Measurements from ENCODE around the gene CAMSAP3. TPM values are rescaled to one million over a fixed set of nuclear protein-coding genes. Genes with fewer than 3 reads are reported as not detected.
"Not testable (repeated sequence)": the region's sequence is repeated elsewhere in the genome, so short reads cannot be mapped to it uniquely, and the experiment has no call there.

CAMSAP3 gene
- polyA plus RNA-seq, 2 of the 4 experiments (the other 2 are of a cell fraction), result 1.3 to 3.6 TPM

GRCh38 chr19:7643031-7643415 lies 47.4 kb downstream of the CAMSAP3 start:
- ChIA-PET POLR2A (no interaction called here), CTCF (interaction anchor here (1.7 to 1.9 kb wide), 3 partner anchors 8 to 36 kb away, joined by 3 to 9 read pairs (median 5); no protein-coding TSS in a partner anchor)
- Histone ChIP-seq H3K27ac (no peak overlapping the region), H3K4me1 (no peaks in the 10 kb centered on the region), H3K9me3 (no peaks in the 10 kb centered on the region), H3K4me2 (no peak overlapping the region), H3K4me3 (no peak overlapping the region)
- FAIRE-seq, result no peak
- ATAC-seq, result no peak
- DNase-seq (ENCODE audit: low read depth in 1 of 2, low spot score in 1 of 2), result no peak
- no peak for TF ChIP-seq MAFK (IDR thresholded peaks at IDR 0.05; ENCODE audit: partially characterized antibody)
- WGBS (ENCODE audit: missing lambda C conversion rate), result 100% methylated on average over 4 of the region's 8 CpGs

GRCh38 chr19:7643629-7644549 lies 48.2 kb downstream of the CAMSAP3 start:
- H3K4me1 ChIP-seq, FAIRE-seq, H3K9me3 ChIP-seq, ATAC-seq, H3K4me2 ChIP-seq, H3K27ac ChIP-seq, H3K4me3 ChIP-seq, POLR2A ChIA-PET: not testable (repeated sequence)
- DNase-seq (ENCODE audit: low read depth in 1 of 2, low spot score in 1 of 2), result peak in 1 of 2 experiments; percentile 57
- 77% methylated on average over 8 of the region's 10 CpGs for WGBS (ENCODE audit: missing lambda C conversion rate)
- CTCF ChIA-PET, result interaction anchor here (1.3 to 1.9 kb wide), 4 partner anchors 7 to 76 kb away, joined by 3 to 9 read pairs (median 6); partner anchors contain the start of gene TRAPPC5

GRCh38 chr19:7644550-7644877 lies 48.9 kb downstream of the CAMSAP3 start:
- Histone ChIP-seq H3K4me3 (no peak overlapping the region), H3K9me3 (no peaks in the 10 kb centered on the region), H3K4me1 (no peaks in the 10 kb centered on the region), H3K4me2 (no peak overlapping the region), H3K27ac (no peak overlapping the region)
- ChIA-PET POLR2A (interaction anchor here (0.6 to 1.3 kb wide), 2 partner anchors 15 to 58 kb away, joined by 4 to 6 read pairs; partner anchors contain the start of genes PET100 and XAB2), CTCF (interaction anchor here (1.3 to 1.5 kb wide), 2 partner anchors 36 to 76 kb away, joined by 4 to 8 read pairs; partner anchors contain the start of gene TRAPPC5)
- FAIRE-seq (no peak), ATAC-seq (no peak), DNase-seq (ENCODE audit: low read depth in 1 of 2, low spot score in 1 of 2) (no peak)
- 96% methylated on average over 18 of the region's 20 CpGs for WGBS (ENCODE audit: missing lambda C conversion rate)
- TF ChIP-seq MYC (IDR thresholded peaks at IDR 0.05; ENCODE audit: borderline replicate concordance, low read length), result no peak
- TF ChIP-seq CTCF (IDR thresholded peaks at IDR 0.05), result no peak

GRCh38 chr19:7645163-7645562 lies 49.5 kb downstream of the CAMSAP3 start:
- DNase-seq (ENCODE audit: low read depth in 1 of 2, low spot score in 1 of 2), result no peak
- no peak overlapping the region for H3K4me3 ChIP-seq
- 89% methylated on average over 12 of the region's 14 CpGs for WGBS (ENCODE audit: missing lambda C conversion rate)
- POLR2A ChIA-PET, result interaction anchor here (0.6 to 1.3 kb wide), 2 partner anchors 16 to 59 kb away, joined by 4 to 6 read pairs; partner anchors contain the start of genes PET100 and XAB2
- ATAC-seq, result peak; percentile 12 to 22; a peak in 1 of 6 replicates
- H3K9me3 ChIP-seq, result no peaks in the 10 kb centered on the region
- no peak overlapping the region for H3K27ac ChIP-seq
- no peak for FAIRE-seq
- TF ChIP-seq FOXS1 (CRISPR knock-in tag; IDR thresholded peaks at IDR 0.05) (no peak), HEYL (CRISPR knock-in tag; IDR thresholded peaks at IDR 0.05) (no peak), CBX2 (IDR thresholded peaks at IDR 0.05; ENCODE audit: borderline replicate concordance, low read depth) (no peak), FOSB (CRISPR knock-in tag; IDR thresholded peaks at IDR 0.05) (no peak), ZC3H11A (IDR thresholded peaks at IDR 0.05) (no peak)
- no peaks in the 10 kb centered on the region for H3K4me1 ChIP-seq
- CTCF ChIA-PET, result interaction anchor here (1.3 to 1.5 kb wide), 2 partner anchors 36 to 77 kb away, joined by 4 to 8 read pairs; partner anchors contain the start of gene TRAPPC5
- H3K4me2 ChIP-seq, result no peak overlapping the region

- H3K4me2 ChIP-seq, result no peak overlapping the region
- ChIA-PET CTCF (interaction anchor here (1.5 kb wide), 1 partner anchor 35 kb away, joined by 8 read pairs; the partner anchor contains the start of gene TRAPPC5), POLR2A (interaction anchor here (1.3 kb wide), 1 partner anchor 16 kb away, joined by 4 read pairs; the partner anchor contains the start of genes PET100 and XAB2)
- ATAC-seq (no peak), FAIRE-seq (no peak), DNase-seq (ENCODE audit: low read depth in 1 of 2, low spot score in 1 of 2) (no peak)
- H3K9me3 ChIP-seq, result no peaks in the 10 kb centered on the region
- H3K27ac ChIP-seq, result no peak overlapping the region
- no peaks in the 10 kb centered on the region for H3K4me1 ChIP-seq
- TF ChIP-seq EP300 (IDR thresholded peaks at IDR 0.05), result no peak
- TF ChIP-seq EHMT2 (IDR thresholded peaks at IDR 0.05; ENCODE audit: low read depth), result no peak
- no peak for TF ChIP-seq RAD21 (conservative IDR thresholded peaks at IDR 0.05 in 1 of 2, IDR thresholded peaks at IDR 0.05 in 1 of 2)
- TF ChIP-seq CHD2 (IDR thresholded peaks at IDR 0.05; ENCODE audit: low read length, partially characterized antibody), result no peak
- no peak for TF ChIP-seq EHF (CRISPR knock-in tag; IDR thresholded peaks at IDR 0.05)
- TF ChIP-seq SREBF2 (IDR thresholded peaks at IDR 0.05), result no peak
- H3K4me3 ChIP-seq, result no peak overlapping the region
- 96% methylated on average over 11 of the region's 20 CpGs for WGBS (ENCODE audit: missing lambda C conversion rate)
These were observed 50.2 kb downstream of the CAMSAP3 start for GRCh38 chr19:7645656-7646425.
